HG03342 (cell line): ENCODE measurements around the gene BCAS4.

Source experiments
- ATAC-seq: cut with Tn5 transposase; IDR thresholded peaks from one replicate; pipeline ENCODE4 v1.9.1; 2021; ENCODE audit warnings: mild to moderate bottlenecking, moderate library complexity; ENCODE audit not compliant: unreplicated experiment

BCAS4 gene

DNA sequence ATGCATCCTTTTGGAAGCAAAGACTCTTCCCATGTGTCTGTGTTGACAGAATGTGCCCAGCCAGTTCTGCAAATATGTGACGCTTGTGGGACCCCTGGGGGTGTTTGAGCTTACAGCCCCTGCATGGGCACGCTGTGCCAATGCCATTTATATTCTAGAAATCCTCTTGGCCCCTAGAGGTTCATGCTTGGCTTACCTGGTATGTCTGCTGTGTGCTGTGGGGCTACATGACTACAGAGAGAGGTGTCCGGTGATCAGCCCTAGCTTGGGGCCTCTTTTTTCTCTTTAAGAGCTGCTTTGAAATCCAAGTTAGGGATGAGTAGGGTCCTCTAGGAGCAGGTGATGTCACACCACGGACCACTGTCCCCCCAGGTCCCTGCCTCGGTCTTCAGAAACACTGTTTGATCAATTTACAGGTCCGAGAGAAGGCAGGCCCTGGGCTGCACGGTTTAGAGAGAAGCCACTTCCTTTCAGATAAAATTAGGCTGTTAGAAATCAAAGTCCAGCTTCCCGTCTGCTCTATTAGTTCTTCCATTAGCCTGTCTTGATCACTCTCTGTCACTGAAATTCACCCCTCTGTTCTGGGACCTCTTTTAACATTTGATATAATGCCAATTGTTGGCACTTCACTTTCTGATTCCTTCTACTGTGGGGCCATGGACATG lies 26.5 kb downstream of the BCAS4 start:
- no peak for ATAC-seq

DNA sequence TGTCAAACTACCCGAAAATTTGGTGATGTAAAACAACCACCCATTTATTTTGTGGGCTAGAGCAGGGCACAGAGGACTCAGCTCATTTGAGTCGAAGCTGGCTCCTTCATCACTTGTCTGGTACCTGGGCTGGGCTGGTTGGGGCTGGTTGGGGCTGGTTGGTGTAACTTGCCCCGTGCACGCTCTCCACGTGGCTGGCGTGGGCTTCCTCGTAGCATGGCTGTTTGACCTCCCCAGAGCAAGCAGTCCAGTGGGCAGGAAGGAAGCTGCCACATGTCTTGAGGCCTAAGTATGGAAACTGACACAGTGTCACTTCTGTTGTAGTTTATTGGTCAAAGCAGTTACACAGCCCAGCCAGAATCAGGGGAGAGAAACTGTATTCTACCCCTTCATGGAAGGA lies 27.1 kb downstream of the BCAS4 start:
- ATAC-seq = no peak

DNA sequence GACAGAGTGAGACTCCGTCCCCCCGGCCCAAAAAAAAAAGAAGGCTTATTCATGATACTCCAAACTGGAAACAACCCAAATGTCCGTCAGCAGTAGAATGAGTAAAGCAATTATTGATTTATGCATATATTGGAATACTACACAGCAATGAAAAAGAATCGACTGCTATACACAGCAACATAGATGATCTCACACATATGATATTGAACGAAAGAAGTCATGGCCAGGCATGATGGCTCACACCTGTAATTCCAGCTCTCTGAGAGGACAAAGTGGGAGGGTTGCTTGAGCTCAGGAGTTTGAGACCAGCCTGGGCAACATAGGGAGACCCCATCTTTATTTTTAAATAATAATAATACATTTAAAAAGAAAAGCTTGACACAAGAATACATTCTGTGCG lies 28.5 kb downstream of the BCAS4 start:
- no peak for ATAC-seq

DNA sequence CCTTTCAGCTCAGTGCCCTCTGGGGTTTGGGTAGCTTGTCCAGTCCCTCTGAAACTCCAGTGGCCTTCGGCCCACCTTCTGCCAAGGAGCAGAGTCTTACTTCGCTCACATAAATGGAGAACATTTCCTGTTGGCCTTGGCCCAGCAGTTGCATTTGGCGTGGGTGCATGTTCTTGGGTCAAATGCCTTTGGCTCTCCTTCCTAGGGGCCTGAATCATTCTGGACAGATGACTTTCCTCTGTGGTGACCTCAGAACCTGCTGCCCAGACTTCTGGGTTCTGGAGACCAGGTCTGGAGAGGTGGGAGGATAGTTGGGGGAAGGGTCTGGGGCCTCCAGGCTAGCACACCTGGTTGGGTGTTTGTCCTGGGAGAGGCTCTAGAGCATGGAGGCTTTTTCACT lies 29.3 kb downstream of the BCAS4 start:
- no peak for ATAC-seq

DNA sequence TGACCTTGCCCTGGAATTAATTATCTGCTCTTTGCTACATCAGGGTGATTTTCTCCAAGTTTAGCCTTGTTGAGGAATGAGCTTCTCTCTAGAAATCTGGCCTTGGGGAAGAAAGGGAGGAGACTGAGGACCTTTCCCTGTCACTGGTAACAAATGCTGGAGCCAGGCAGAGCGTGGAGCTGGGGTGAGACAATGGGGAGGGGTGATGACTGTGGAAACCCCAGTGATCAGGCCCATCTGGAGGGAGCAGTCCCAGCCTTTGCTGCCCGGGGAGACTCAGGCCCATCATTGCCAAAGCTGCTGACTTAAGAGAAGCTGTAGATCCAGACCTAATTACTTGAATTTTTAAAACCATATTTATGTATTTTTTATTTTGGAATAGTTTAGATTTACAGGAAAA lies 31.3 kb downstream of the BCAS4 start:
- ATAC-seq = no peak

DNA sequence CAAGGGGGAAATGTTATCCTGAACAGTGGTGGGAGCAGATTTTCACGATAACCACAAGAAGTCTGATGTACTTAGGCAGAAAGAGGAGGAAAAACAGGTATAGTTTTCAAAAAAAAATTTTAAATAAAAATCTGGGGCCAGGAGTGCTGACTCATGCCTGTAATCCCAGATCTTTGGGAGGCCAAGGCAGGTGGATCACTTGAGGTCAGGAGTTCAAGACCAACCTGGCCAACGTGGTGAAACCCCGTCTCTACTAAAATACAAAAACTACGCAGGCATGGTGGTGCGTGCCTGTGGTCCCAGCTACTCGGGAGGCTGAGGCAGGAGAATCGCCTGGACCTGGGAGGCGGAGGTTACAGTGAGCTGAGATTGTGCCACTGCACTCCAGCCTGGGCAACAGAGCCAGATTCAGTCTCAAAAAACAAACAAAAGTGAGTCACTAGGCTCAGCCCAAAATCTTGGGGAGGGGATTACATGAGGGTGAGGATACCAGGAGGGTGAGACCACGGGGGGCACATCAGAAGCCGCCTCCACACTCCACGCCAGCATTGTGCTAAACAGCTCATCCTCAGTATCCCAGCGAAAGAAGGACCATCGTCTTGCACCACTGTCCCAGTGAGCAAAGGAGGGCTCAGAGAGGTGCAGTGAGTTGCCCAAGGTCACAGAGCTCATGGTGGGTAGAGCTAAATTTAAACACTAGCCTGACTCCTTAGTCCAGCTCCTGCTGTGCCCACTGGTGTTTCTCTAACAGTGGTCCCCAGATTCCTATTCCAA lies 33.7 kb downstream of the BCAS4 start:
- no peak for ATAC-seq

DNA sequence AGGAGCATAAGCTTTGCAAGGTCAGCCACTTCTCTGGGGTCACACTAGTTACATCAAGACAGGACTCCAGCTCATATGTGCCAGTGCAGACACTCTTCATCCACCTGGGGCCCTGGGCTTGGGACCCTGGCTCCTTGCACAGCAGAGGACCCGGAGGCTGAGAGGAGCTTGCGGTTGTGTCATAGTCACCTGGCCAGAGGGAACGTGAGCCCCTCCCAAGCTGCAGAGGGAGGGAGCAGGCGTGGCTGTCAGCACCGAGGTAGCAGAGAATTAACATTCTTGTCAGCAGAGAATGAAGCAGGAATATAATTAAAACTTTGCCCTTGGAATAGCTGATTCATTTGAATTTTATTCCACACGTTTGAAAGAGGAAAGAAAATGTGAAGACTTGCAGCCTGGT lies 36.8 kb downstream of the BCAS4 start:
- ATAC-seq = no peak

DNA sequence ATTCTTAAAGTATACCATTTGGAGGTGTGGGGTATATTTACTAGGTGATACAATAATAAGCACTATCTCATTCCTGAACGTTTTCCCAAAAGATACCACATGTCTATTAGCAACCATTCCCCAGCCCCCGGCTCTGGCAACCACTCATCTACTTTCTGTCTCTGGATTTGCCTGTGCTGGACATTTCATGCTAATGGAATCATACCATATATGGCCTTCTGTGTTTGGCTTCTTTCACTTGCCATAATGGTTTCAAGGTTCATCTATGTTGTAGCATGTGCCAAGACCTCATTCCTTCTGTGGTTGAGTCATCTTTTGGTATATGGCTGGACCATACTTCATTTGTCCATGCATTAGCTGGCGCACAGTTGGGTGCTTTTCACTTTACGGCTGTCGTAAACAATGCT lies 39.7 kb downstream of the BCAS4 start:
- ATAC-seq = no peak

DNA sequence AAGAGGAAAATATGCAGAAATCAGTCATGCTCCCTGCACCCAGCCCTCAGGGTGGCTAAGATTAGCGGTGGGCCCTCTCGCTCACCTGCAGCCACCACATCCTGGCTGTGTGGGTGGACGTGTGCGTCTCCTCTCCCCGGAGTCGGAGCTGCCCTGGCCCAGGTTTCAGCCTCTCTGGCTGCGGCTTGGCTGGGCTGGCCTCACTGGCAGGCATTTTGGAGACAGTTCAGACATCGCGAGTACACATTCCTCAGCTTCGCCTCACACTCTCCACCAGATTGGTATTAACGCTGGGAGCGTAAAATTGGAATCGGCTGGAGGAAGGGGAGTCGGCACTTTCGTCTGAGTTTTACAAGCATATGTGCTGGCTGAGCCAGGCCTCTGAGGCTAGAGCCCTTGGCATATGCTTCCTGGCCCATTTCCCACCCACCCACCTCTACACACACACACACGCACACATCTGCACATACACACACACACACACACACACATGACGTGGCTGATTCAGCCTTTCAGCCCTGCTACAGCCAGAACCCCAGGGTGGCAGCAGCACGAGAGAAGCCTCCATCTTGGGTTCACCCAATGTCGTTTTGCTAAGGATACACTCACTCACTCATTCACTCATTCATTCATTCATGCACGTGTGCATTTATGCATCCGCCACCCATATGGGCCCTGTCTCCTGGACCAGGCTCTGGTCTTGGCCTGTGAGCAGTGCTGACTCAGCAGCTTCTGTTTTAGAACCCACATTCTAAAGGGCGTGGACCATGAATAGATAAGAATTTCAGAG lies 42.9 kb downstream of the BCAS4 start:
- peak; percentile 64 for ATAC-seq

DNA sequence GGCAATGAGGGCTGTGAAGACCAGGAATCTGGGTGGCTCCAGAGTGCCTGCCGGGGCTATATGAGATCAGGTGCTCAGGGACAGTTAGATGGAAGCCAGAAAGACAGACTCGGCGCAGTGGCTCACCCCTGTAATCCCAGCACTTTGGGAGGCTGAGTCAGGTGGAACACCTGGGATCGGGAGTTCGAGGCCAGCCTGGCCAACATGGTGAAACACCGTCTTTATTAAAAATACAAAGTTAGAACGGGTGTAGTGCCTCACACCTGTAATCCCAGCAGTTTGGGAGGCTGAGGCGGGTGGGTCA lies 43.4 kb downstream of the BCAS4 start:
- no peak for ATAC-seq

DNA sequence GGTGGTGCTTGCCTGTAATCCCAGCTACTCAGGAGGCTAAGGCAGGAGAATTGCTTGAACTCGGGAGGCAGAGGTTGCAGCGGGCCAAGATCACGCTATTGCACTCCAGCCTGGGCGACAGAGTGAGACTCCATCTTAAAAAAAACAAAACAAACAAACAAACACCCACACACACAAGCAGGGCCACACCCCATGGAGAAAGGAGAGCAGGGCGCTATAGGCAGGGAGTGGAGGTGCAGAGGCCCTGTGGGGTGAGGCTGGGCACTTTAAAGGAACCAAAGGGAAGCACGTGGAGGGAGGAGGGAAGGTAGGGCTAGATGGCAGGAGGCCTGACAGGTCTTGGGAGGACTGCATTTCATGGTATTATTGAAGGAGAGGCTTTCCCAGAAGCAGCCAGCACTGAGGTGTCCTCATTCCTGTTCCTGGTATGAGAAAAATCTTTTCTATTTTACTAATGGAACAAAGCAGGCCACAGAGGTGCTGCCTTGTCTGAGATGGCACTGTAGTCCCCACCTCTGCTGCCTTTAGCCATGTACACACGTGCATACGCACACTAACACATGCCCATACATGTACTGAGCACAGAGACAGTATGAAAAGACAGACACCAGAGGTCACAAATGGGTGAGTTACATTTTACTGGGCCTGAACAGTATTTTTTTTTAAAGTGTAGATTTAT lies 44.0 kb downstream of the BCAS4 start:
- ATAC-seq = no peak

DNA sequence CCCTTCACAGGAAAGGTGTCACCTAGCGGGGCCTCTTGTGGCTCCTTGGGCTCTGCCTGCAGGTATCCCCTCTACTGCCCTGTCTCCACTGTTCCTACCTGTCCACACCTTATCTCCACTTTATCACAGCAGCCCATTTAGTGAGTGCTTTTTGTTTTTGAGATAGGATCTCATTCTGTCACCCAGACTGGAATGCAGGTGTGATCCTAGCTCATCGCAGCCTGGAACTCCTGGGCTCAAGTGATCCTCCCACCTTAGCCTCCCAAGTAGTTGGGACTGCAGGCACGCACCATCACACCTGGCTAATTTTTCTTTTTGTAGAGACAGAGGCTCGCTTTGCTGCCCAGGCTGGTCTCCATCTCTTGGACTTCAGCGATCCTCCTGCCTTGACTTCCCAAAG lies 48.0 kb downstream of the BCAS4 start:
- ATAC-seq = no peak

DNA sequence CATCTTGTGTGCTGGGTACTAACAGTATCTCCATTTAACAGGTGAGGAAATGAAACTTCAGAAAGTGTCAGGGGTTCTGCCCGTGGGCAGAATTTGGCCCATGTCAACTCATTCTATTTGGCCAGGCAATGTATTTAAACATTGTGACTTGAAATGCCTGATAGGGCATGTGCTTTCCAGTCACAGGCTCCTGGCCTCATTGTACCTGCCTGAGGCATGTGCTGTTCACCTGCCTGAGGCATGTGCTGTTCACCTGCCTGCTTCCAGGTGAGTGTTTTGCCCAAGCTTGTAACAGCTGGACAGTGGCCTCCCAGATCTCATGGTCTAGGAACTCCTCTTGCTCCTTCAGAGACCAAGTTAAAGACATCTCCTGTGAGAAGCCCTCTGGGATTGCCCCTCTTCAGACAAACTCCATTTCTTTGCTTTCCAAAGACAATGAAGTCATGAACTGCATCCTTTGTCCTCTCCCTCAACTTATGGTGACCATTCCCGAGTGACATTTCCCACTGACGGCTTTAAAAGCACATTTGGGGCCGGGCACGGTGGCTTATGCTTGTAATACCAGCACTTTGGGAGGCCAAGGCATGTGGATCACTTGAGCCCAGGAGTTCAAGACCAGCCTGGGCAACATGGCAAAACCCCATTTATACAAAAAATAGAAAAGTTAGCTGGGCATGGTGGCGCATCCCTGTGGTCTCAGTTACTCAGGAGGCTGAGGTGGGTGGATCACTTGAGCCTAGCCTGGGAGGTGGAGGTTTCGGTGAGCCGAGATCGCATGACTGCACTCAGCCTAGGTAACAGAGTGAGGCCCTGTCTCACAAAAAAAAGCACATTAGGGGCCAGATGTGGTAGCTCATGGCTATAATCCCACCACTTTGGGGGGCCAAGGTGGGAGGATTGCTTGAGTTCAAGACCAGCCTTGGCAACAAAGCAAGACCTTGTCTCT lies 48.7 kb downstream of the BCAS4 start:
- ATAC-seq = peak; percentile 13

DNA sequence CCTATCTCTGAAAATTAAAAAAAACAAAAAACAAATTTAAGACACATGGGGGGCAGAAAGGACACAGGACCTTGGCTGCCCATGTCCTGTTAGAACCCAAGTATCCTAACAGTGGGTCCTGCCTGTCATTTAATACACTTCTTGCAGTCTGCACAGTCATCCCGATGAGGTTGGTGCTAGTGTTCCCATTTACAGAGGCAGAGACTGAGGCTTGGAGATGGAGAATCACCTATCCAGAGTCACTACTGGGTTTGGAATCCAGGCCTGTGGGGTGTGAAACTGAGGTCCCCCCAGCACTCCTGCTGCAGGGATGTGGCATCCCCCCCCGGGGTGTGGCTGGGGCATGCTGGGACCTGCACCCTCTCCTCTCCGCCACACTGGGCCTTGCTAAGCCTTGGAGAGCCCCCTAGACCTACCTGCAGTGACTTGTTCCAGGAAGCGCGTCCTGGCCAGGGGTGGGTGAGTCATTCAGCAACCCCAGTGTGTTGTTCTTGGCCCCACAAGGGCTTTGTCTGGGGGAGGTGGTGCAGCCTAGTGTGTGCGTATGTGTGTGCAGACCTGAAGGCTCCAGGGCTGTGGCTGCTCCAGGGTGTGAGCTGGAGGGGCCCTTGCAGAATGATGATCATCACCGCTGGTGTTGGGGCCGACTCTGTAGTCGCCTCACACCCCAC lies 49.7 kb downstream of the BCAS4 start:
- ATAC-seq = peak; percentile 85

DNA sequence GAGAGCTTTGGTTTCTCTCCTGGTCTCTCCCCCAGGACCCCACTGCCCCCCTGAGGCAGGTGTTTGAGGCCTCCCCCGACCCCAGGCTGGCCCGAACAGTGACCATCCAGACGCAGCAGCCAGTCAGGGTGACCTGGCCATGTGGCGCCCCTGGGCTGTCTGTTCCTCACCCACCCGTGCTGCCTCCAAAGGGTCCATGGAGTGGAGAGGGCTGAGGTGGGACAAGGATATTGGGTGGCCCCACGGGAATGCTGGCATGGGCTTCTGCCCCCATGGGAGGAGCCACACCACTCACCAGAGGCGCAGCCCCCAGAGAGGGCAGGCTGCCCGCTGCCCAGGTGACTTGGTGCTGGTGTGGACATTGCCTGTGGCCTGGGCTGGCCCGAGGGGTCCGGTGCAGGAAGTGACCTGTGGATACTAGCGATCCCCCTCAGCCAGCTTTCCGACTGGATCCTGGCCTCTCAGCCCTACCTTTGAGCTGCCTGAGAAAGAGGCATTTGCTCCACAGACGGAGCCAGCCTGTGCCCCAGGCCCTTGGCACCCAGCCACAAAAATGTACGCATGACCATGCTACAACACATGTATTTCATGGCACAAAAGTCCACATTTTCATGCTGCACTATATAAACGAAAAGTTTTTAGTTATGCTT lies 50.8 kb downstream of the BCAS4 start:
- ATAC-seq = no peak

DNA sequence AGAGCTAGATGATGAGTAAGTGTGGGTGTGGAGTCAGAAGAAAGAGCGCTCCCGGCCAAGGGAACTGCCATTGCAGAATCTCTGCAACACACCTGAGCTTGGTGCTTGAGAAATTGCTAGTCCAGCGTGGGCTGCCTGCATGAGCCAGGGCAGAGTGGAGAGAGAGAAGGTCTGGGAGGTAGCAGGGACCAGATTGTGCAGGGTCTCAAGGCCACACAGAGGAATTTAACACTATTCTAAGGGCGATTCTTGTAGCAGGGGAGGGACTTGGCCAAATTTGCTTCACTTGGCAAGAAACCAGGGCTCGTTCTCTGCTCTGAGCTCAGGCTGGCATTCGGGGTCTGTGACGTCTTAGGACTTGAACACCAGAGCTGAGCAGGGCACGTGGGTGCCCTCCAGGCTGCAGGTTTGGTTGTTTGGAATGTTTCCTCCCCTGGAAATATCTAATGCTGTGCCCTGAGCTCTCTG lies 53.5 kb downstream of the BCAS4 start:
- no peak for ATAC-seq

DNA sequence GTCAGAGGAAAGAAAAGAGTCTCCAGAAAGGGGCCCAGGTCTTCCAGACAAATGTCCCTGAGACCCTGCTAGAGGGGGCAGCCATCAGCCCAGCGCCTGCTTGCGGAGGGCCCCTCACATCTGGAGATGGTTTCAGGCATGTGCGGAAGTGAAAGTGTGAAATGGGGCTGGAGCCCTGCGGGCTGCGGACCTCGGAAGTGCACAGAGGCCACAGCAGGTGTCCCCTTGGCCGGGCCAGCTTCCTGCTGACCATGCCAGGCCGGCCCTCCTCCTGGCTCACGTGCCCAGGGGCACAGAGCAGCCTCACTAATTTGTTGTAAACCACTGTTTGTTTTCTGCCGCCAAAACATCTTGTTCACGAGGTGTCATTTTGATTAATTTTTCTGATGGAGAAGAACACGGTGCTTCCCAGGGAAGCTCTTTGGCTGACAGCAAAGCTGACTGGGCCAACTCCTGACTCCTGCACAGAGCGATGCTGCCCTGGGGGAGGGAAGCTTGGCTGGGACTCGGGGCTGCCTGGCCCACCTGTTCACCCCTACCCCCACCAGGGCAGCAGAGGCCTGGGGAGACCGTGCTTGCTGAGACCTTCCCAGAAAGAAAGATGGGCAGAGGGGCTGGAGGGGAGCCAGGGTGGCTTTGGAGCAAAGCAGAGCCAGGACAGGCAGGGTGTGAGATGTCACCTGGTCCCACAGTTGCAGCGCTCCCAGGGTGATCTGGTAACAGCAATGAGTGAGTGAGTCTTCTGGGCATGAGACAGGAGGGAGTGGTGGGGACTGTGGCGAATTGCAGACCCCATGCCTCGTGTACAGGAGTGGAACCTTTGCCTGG lies 54.2 kb downstream of the BCAS4 start:
- no peak for ATAC-seq

DNA sequence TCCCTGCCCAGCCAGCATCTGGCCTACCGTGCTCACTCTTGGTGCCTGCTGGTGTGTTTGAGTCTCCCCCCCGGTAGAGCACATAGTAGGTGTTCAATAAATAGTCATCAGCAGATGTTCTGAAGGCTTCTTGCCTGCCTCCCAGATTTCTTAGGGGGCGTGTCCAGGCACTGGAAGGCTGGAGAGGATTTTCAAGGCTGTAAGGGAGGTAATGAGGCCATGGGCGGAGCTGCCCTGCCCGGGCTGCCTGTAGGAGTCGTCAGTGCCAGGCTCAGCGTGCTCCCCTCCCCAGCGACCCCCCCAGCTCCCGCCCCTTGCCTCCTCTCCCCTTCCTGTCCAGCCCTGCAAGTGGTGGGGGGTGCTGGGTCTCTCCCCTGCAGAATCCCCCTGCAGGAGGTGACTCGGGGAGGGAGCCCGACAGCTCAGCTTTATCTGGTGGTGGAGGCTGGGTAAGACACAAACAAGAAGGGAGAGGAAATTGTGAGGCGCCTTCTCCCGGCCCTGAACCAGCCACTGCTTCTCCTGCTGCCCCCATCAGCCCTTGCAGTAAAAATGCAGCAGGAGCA lies 55.9 kb downstream of the BCAS4 start:
- ATAC-seq = no peak
